HEK293T (cell line): ENCODE measurements around the gene PIEZO1.

Experiments
- CTCF ChIA-PET: fragments of 350-600 bp; formaldehyde crosslinking; extraction: SDS; loops from one replicate; lab custom pipeline; 2021; ENCODE audit warnings: antibody characterized with exemption, inconsistent platforms; lab: Yijun Ruan, JAX
- POLR2A ChIA-PET: fragments of 350-600 bp; formaldehyde crosslinking; extraction: SDS; loops from one replicate; lab custom pipeline; 2020; ENCODE audit warnings: antibody characterized with exemption, inconsistent platforms; lab: Yijun Ruan, JAX
- DNase-seq: peaks from one replicate; pipeline ENCODE4 v3.0.0; 2012; ENCODE audit warnings: mixed read lengths; ENCODE audit errors: extremely low spot score
- ARNT ChIP-seq: fragments of 450-650 bp; IDR thresholded peaks from 2 replicates; pipeline ENCODE4 v1.6.1; 2017; ENCODE audit warnings: mild to moderate bottlenecking
- BHLHE40 ChIP-seq: fragments of 450-650 bp; IDR thresholded peaks from 2 replicates; pipeline ENCODE4 v1.6.1; 2016; ENCODE audit warnings: mild to moderate bottlenecking, moderate library complexity, borderline replicate concordance
- CTBP1 ChIP-seq: fragments of 450-650 bp; IDR thresholded peaks from 2 replicates; pipeline ENCODE4 v1.6.1; 2016; ENCODE audit warnings: borderline replicate concordance
- ELF4 ChIP-seq: fragments of 450-650 bp; IDR thresholded peaks from 2 replicates; pipeline ENCODE4 v1.6.1; 2017; ENCODE audit warnings: antibody characterized with exemption
- FOXA1 ChIP-seq: fragments of 450-650 bp; IDR thresholded peaks from 2 replicates; pipeline ENCODE4 v1.6.1; 2016; ENCODE audit warnings: mild to moderate bottlenecking
- FOXK2 ChIP-seq: fragments of 450-650 bp; IDR thresholded peaks from 2 replicates; pipeline ENCODE4 v1.6.1; 2016; ENCODE audit warnings: mild to moderate bottlenecking
- FOXM1 ChIP-seq: fragments of 450-650 bp; IDR thresholded peaks from 2 replicates; pipeline ENCODE4 v1.6.1; 2017; ENCODE audit warnings: mild to moderate bottlenecking, borderline replicate concordance
- HDGF ChIP-seq: fragments of 450-650 bp; IDR thresholded peaks from 2 replicates; pipeline ENCODE4 v1.6.1; 2017; ENCODE audit warnings: antibody characterized with exemption, borderline replicate concordance
- L3MBTL2 ChIP-seq: fragments of 450-650 bp; conservative IDR thresholded peaks from 2 replicates; pipeline ENCODE4 v1.6.1; 2016; ENCODE audit warnings: mild to moderate bottlenecking
- LEF1 ChIP-seq: fragments of 450-650 bp; IDR thresholded peaks from 2 replicates; pipeline ENCODE4 v1.6.1; 2017; ENCODE audit warnings: mild to moderate bottlenecking, borderline replicate concordance
- NFRKB ChIP-seq: fragments of 450-650 bp; IDR thresholded peaks from 2 replicates; pipeline ENCODE4 v1.6.1; 2016; ENCODE audit warnings: mild to moderate bottlenecking, moderate library complexity
- SP1 ChIP-seq: fragments of 450-650 bp; IDR thresholded peaks from 2 replicates; pipeline ENCODE4 v1.6.1; 2017
- SUZ12 ChIP-seq: fragments of 450-650 bp; IDR thresholded peaks from 2 replicates; pipeline ENCODE4 v1.6.1; 2016; ENCODE audit warnings: mild to moderate bottlenecking
- TARDBP ChIP-seq: fragments of 450-650 bp; IDR thresholded peaks from 2 replicates; pipeline ENCODE4 v1.6.1; 2016
- ZNF384 ChIP-seq: fragments of 450-650 bp; IDR thresholded peaks from 2 replicates; pipeline ENCODE4 v1.6.1; 2016
- TF ChIP-seq, protein P1 (sequence below): fragments of 450-650 bp; IDR thresholded peaks from 2 replicates; pipeline ENCODE4 v1.6.1; 2016

PIEZO1 gene

DNA sequence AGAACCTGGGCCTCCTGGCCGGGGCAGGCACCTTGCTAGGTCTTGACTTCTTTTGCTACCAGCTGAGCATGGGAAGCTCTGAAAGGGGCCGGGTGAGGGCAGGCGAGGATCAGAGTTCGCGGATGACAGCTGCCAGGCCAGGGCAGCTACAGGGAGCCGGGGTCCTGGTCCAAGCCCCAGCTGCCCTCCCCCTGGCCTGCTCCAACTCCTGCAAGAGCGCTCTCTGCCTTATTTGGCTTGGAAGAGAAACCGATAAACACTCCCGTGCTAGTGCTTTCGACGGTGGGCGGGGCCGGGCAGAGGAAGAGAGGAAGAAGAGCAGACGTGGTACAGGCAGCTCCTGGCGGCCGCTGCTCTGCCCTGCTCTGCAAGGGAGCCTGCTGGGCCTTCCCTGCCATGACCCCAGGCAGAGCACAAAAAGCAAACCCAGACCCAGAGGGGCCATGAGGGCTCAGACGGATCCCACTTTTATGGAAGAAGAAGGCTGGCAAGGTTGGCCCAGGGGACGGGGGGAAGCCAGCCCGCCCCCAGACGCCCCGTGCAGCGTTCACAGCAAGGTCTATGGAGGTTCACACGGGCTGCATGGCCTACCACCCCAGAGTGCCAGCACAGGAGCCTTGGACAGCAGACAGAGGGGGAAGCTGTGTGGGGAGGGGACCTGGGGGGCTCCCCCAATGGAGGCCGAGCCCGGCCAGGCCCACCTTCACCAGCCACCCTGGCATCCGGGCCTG lies 25.6 kb downstream of the PIEZO1 start:
- DNase-seq = no peak
- ChIA-PET CTCF (interaction anchor here (2.2 kb wide), 1 partner anchor 22 kb away, joined by 8 read pairs; no protein-coding TSS in a partner anchor), POLR2A (interaction anchor here (0.8 to 2.1 kb wide), 2 partner anchors 14 to 41 kb away, joined by 3 to 9 read pairs; no protein-coding TSS in a partner anchor)
- TF ChIP-seq ELF4 (no peak), FOXA1 (no peak), CTBP1 (no peak), NFRKB (no peak), BHLHE40 (no peak), ZNF384 (no peak), HDGF (no peak), TARDBP (no peak), SUZ12 (no peak), FOXK2 (no peak), SP1 (no peak), FOXM1 (no peak), L3MBTL2 (no peak)
- TF ChIP-seq, protein P1, sequence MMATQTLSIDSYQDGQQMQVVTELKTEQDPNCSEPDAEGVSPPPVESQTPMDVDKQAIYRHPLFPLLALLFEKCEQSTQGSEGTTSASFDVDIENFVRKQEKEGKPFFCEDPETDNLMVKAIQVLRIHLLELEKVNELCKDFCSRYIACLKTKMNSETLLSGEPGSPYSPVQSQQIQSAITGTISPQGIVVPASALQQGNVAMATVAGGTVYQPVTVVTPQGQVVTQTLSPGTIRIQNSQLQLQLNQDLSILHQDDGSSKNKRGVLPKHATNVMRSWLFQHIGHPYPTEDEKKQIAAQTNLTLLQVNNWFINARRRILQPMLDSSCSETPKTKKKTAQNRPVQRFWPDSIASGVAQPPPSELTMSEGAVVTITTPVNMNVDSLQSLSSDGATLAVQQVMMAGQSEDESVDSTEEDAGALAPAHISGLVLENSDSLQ = no peak

- TF ChIP-seq SUZ12 (no peak), FOXM1 (no peak), ELF4 (no peak), SP1 (no peak), LEF1 (no peak), NFRKB (no peak), CTBP1 (no peak), BHLHE40 (no peak), ARNT (no peak), L3MBTL2 (no peak), ZNF384 (no peak), HDGF (no peak), TARDBP (no peak), FOXA1 (no peak), FOXK2 (no peak)
- TF ChIP-seq, protein P1 = no peak
- ChIA-PET CTCF (interaction anchor here (2.2 kb wide), 1 partner anchor 21 kb away, joined by 8 read pairs; no protein-coding TSS in a partner anchor), POLR2A (interaction anchor here (0.8 to 2.1 kb wide), 2 partner anchors 15 to 41 kb away, joined by 3 to 9 read pairs; no protein-coding TSS in a partner anchor)
- DNase-seq = no peak
Measured at GRCh38 chr16:88758944-88759244, 26.1 kb downstream of the PIEZO1 start.

GRCh38 chr16:88758227-88758943 lies 26.6 kb downstream of the PIEZO1 start:
- no peak for DNase-seq
- no peak for TF ChIP-seq FOXK2
- TF ChIP-seq ZNF384 = no peak
- no peak for TF ChIP-seq ELF4
- no peak for TF ChIP-seq SUZ12
- TF ChIP-seq FOXM1 = no peak
- no peak for TF ChIP-seq NFRKB
- TF ChIP-seq ARNT = no peak
- no peak for TF ChIP-seq HDGF
- no peak for TF ChIP-seq BHLHE40
- no peak for TF ChIP-seq SP1
- TF ChIP-seq, protein P1 = no peak
- TF ChIP-seq LEF1 = no peak
- no peak for TF ChIP-seq FOXA1
- TF ChIP-seq TARDBP = no peak
- TF ChIP-seq L3MBTL2 = no peak
- ChIA-PET CTCF (interaction anchor here (1.5 to 2.2 kb wide), 3 partner anchors 9 to 21 kb away, joined by 4 to 8 read pairs (median 4); no protein-coding TSS in a partner anchor), POLR2A (interaction anchor here (0.8 to 2.1 kb wide), 2 partner anchors 15 to 42 kb away, joined by 3 to 9 read pairs; no protein-coding TSS in a partner anchor)

DNA sequence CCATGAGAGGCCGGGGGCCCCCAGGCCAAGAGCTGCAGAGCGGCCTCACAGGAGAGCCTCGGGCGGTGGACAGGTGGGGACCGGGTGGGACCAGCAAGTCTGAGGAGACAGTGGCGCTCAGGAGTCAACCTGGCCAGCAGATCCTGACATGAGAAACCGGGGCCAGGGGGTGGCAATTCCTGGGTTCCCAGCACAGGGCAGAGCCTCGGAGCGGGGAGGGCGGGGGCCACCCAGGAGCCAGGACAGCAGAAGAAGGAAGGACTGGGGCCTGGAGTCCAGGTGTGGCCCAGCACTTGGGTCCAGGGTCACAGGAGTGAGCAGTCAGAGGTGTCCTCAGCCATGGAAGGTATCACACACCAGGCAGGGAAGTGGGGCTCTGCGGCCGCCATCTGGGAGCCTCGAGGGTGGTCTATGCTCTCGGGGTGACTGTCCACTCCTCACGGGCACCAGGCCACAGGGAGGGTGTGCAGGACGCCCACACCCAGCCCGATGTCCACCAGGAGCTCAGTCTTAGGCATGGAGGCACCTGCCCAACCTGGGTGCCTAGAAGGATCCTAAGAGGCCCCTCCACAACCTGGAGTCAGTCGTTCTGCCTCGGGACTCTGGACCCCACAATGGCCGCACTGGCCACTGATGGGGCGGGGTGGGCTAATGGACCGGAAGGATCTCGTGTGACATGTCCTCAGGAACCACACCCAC lies 29.1 kb downstream of the PIEZO1 start:
- POLR2A ChIA-PET = interaction anchor here (1.0 kb wide), 1 partner anchor 54 kb away, joined by 3 read pairs; no protein-coding TSS in a partner anchor

More for the DNA sequence above, 29.1 kb downstream of the PIEZO1 start:
- CTCF ChIA-PET = interaction anchor here (0.7 to 1.8 kb wide), 3 partner anchors 18 to 375 kb away, joined by 3 to 7 read pairs (median 5); no protein-coding TSS in a partner anchor
- TF ChIP-seq L3MBTL2 = no peak
- TF ChIP-seq ELF4 = no peak
- no peak for TF ChIP-seq LEF1
- TF ChIP-seq FOXM1 = no peak
- TF ChIP-seq SP1 = no peak
- no peak for TF ChIP-seq TARDBP
- TF ChIP-seq SUZ12 = no peak
- TF ChIP-seq HDGF = no peak
- TF ChIP-seq BHLHE40 = no peak
- TF ChIP-seq, protein P1 = no peak
- no peak for TF ChIP-seq FOXA1
- TF ChIP-seq CTBP1 = no peak
- TF ChIP-seq NFRKB = no peak
- DNase-seq = no peak
